Activated CD8-positive, alpha-beta memory T cell treated with anti-CD3 and anti-CD28 coated beads for 1 hour (primary cell): Measurements from ENCODE around the gene SLC26A4.

Experiments used
- DNase-seq, 2 donors: peaks; one replicate each; pipeline ENCODE4 v3.0.0-alpha.2; 2020; ENCODE audit warnings: low read depth in 1 of 2; ENCODE audit errors: extremely low read depth in 1 of 2

The SLC26A4 gene

DNA sequence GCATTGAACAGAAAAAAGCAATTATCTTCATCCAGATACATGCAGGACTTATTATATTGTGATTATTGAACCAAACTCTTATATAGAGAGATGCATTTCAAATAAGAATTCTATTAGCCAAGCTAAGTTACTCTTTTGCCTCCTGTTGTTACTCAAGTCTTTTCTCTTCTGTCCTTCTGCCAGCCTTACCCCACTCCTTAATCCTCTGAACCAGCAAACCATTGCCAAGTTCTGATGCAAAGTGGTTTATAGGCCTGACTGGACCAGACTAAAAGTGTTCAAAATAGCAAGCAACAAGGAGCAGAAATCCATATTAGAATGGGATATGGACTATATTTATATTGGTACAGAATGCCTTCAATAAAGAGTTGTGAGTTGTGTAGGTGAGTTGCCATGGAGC is 2.2 kb upstream of the SLC26A4 start:
- DNase-seq = no peak

- no peak for DNase-seq
These were observed 962 bp upstream of the SLC26A4 start for GRCh38 chr7:107659666-107660065.

DNA sequence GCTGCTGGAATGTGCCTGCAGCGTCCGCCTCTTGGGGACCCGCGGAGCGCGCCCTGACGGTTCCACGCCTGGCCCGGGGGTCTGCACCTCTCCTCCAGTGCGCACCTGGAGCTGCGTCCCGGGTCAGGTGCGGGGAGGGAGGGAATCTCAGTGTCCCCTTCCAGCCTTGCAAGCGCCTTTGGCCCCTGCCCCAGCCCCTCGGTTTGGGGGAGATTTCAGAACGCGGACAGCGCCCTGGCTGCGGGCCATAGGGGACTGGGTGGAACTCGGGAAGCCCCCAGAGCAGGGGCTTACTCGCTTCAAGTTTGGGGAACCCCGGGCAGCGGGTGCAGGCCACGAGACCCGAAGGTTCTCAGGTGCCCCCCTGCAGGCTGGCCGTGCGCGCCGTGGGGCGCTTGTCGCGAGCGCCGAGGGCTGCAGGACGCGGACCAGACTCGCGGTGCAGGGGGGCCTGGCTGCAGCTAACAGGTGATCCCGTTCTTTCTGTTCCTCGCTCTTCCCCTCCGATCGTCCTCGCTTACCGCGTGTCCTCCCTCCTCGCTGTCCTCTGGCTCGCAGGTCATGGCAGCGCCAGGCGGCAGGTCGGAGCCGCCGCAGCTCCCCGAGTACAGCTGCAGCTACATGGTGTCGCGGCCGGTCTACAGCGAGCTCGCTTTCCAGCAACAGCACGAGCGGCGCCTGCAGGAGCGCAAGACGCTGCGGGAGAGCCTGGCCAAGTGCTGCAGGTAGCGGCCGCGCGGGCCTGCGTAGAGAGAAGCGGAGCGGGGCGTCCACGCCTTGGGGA is 645 bp downstream of the SLC26A4 start:
- no peak for DNase-seq

DNA sequence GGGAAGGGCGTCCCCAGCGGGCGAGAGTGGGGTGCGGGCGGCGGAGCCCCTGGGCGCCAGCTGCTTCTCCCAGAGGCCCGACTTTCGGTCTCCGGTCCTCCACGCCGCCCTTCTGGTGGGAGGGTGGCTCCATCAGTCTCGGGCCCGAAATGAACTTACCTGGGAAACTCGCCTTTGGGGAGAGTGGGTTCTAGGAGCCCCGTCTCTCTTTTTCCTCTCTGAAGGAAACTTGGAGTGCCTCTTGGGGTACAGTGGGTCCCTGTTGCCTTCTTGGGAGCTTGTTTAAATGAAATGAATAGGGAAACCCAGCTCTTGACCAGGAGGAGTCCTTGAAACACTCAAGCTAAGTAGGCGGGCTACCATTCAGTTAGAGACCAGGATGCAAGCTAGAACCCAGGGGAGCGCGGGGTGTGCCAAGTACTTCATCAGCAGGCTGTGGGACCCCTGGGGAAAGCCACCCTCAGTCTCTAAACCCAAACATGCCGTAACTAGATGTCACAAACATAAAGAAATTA is 1.3 kb downstream of the SLC26A4 start:
- DNase-seq = no peak

DNA sequence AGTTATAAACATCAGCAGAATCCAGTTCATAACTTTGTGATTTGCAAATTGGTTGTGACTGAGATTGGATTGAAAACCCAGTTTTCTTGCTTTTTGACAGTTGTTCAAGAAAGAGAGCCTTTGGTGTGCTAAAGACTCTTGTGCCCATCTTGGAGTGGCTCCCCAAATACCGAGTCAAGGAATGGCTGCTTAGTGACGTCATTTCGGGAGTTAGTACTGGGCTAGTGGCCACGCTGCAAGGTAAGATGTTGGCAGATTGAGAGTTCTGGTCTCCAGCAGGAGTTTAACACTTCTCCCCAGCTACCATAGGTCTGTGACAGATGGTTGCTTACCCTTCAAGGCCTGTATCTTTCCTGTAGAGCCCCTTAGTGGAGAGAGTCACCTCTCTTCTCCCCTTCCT is 2.6 kb downstream of the SLC26A4 start:
- DNase-seq = no peak

GRCh38 chr7:107666790-107667189 is 6.2 kb downstream of the SLC26A4 start:
- DNase-seq = no peak

GRCh38 chr7:107667341-107667740 is 6.7 kb downstream of the SLC26A4 start:
- DNase-seq = no peak

GRCh38 chr7:107668296-107668695 is 7.7 kb downstream of the SLC26A4 start:
- DNase-seq = no peak

DNA sequence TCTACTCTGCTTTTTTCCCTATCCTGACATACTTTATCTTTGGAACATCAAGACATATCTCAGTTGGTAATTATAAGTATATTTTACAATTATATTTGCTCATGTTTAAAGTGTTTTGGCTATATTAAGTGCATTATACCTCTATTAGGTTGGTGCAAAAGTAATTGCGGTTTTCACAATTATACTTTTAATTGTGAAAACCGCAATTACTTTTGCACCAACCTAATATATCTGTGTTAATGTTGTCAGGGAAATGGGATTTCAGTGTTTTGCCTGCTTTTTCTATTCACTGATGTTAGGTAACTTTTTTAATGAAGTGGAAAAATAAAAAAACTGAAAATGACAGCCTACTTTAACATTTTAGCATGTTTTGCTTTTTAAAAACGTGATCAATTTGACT is 11.6 kb downstream of the SLC26A4 start:
- no peak for DNase-seq

DNA sequence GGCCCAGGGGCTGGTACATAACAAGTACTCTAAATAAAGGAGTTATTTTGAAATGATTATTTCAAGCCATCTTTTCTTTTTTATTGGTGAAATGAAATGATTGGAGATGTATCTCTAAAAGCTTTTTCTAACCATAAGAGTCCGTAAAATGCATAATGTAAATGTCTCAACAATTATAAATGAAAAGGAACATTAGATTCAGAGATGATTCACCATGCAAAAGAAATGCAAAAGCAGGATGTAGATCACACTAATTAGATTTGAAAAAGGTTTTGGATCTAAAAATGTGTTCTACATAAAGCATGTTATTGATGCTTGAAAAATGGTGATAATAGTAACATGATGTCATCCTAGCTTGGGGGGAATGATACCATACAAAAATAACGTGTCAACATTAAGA is 15.6 kb downstream of the SLC26A4 start:
- no peak for DNase-seq

DNA sequence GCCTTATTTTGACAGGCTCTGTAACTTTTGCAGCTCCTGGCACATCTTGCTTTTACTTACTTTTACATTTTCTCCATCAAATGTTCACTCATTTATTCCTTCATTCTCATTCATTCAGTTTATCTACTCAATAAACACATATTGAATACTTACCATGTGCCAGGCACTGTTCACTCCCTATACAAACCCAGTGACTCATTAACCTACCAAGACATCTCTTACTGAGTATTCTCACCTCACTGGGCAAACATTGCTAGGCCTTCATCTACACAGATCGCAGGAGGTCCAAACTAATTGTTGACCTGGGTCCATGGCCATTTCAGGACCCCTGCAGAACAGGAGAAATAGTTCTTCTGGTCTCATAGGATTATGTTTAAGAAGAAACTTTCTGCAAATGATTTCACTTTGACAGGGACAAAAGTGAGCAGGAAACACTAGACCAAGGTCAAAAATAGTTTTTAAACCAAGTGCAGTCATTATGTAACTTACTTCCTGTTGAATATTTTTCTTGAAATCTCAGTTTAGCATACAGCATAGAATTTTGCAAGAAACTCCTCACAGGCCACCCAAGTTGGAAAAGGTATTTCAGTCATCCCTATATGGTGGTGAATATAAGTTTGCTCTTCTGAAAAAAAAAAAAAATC is 17.6 kb downstream of the SLC26A4 start:
- DNase-seq = no peak

DNA sequence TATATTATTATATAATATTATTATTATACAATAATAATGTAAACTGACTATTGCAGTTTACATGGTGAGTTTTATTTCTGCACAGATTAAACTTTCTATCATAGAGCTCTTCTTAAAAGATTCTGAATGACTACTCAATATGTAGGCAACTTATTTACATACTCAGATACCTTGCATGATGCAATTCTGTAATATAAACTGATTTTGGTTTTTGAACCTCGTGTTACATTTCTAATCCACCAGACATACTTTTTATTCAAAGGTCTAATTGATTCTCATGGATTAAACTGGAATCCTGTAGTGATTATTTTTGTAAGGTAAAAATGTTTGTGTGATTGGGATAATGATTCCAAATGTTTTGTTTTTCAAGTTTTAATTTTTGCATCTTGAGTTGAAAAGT is 19.9 kb downstream of the SLC26A4 start:
- DNase-seq = no peak

GRCh38 chr7:107682886-107683285 is 22.3 kb downstream of the SLC26A4 start:
- no peak for DNase-seq

- no peak for DNase-seq
These were observed 23.7 kb downstream of the SLC26A4 start for GRCh38 chr7:107684287-107684686.

DNA sequence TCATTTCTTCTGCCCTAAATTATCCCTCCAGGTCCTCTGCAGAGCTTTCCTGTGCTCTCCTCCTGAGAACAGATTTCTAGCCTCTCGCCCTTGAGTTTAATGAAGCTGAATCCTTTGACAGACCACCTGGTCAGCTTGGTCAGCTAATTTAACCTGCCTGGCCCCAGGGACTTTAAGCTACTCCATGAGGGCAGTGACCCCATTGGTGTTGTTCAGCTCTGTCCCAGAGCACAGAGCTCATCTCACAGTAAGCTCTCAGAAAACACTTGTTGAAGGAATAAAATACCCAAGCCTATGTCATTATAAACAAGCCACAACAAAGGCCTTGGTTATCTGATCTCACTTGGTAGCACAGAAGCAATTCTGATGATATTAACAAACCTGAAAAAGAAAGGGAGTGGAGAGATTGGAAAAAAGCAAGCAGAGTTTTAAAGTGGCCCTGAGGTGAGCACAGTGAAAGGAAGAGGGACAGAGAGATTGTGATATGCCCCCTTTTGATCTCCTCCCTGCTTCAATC is 24.4 kb downstream of the SLC26A4 start:
- DNase-seq = no peak

DNA sequence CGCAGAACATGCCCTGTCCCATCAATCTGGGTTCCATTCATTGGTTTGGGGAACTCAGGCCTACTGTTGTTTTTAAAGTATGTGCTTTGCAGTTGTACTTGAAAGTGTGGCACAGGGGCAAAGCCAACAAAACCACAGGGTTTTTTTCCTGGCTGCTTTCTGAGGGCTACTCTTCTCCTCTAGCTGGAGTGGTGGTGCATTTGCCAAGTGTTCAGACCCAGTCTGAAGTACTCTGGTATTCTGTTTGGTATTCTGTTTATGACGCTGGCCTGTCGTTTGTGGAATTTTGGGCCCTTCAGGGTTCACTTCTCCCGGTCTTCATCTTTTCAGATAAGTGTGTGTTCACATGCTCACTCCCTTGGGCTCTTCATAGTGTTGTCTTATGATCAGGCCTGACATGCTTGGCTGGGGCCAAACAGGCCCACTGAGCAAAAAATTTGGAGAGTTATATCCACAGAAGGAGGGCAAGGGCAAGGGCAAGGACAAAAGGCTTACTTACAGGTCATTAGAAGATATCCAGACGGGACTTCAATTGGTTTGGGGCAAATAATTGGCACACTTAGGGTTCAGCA is 26.3 kb downstream of the SLC26A4 start:
- no peak for DNase-seq

GRCh38 chr7:107687656-107688055 is 27.0 kb downstream of the SLC26A4 start:
- DNase-seq = no peak

DNA sequence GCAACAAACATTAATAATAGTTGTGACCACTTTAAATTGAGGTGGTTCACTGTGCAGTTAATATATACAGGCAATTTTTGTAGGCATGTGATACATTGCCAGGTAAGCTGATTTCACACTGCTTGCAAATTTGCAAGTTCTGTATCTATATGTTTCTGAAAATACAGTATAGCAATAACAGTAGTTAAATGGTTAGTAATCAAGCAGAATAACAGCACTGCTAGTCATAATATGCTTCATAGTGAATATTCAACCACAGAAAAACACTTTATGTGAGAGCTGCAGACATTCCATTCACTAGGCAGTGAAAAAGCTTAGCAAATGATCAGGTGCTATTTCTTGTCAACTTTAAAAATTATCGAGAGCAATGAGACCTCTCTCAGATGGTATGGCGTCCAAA is 28.9 kb downstream of the SLC26A4 start:
- no peak for DNase-seq

GRCh38 chr7:107690084-107690483 is 29.5 kb downstream of the SLC26A4 start:
- DNase-seq = no peak

GRCh38 chr7:107690611-107691010 is 30.0 kb downstream of the SLC26A4 start:
- no peak for DNase-seq

DNA sequence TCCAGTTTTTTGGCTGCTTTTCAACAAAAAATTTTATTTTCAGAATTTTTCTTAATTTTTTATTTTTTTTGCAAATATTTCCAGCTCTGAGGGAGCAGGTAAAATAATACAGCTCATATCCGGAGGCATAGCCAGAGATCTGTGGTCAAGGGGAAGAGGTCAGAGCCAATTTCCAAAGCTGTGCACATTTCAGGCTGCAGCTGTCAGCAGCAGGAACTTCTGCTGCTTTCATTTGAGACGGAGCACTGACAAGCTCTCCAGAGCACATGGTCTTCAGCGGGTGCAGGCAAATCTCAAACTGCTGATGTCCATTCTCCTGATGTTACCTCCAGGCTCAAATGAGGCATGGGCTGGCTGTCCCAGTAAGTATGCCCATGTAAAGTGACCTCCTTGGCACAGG is 31.1 kb downstream of the SLC26A4 start:
- DNase-seq = no peak

DNA sequence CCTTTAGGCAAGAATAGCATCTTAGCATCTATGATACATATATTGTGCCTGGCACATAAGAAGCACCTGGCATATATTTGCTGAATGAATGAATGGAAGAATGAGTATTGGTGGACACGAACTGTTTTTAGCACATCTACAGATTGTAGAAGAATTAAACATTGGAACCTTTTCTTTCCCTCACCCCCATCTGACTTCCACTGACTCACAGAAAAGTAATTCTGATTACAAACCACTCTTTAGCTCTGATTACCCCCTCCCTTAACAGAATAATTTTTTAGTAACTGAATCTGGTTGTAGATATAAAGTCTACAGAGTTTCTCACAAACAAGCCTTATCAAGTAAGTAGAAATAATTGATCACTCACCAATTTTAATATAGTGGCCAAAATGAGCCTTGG is 31.9 kb downstream of the SLC26A4 start:
- DNase-seq = no peak
